K562 (cell line): ENCODE measurements around the gene KNCN. TPM values are rescaled to one million over a fixed set of nuclear protein-coding genes. Genes with fewer than 3 reads are reported as not detected.

ENCODE experiments used
- ATAC-seq: fragments of 200-7000 bp; cut with Tn5 transposase; 3 replicates; pipeline ENCODE4 v1.9.1; 2020; ENCODE audit warnings: moderate library complexity
- BruUV-seq: library from RNA; stranded (reverse); fragments of 400-500 nt; replicated peaks from 2 replicates; lab custom pipeline; 2021; lab: Mats Ljungman, UMichigan
- CTCF ChIA-PET: fragments of 300-600 bp; formaldehyde crosslinking; extraction: SDS; loops from one replicate; lab custom pipeline; 2021; ENCODE audit warnings: low intra/inter-chr PET ratio; lab: Yijun Ruan, JAX
- POLR2A ChIA-PET: fragments of 300-600, 350-650 bp; sonication (Branson Sonifier 250); formaldehyde crosslinking; extraction: SDS; loops from one replicate; lab custom pipeline; 2021; ENCODE audit warnings: antibody characterized with exemption, inconsistent platforms; lab: Yijun Ruan, JAX
- DNase-seq, 4 experiments: peaks; one replicate each; pipeline versions ENCODE4 v3.0.0 to v3.0.0-alpha.2; 2011 to 2018; ENCODE audit warnings: low spot score in 3 of 4, mixed read lengths in 3 of 4; ENCODE audit errors: extremely low read depth in 1 of 4
- FAIRE-seq: peaks from 2 replicates; lab custom pipeline; 2011; peaks lifted over from hg19 to GRCh38; lab: Jason Lieb, UNC
- H2AFZ ChIP-seq: 2 replicates; pipeline ENCODE4 v1.6.0; 2011; ENCODE audit warnings: low read depth, low read length, control low read depth, inconsistent platforms
- H3K27ac ChIP-seq: fragments of 200-600 bp; 3 replicates; pipeline ENCODE4 v1.8.0; 2011; ENCODE audit warnings: low read depth, mild to moderate bottlenecking, control low read depth, inconsistent platforms, low read length, moderate library complexity, mixed read lengths; ENCODE audit errors: extremely low read depth
- H3K27me3 ChIP-seq, 2 experiments: fragments of 300-600 bp in 1 of 2; 2 replicates in 1 of 2; 3 replicates in 1 of 2; pipeline versions ENCODE4 v1.6.0 to v1.8.0; 2011; ENCODE audit warnings: inconsistent platforms in 2 of 2, low read length in 2 of 2, mild to moderate bottlenecking in 1 of 2, mixed read lengths in 1 of 2, moderate library complexity in 1 of 2; ENCODE audit not compliant: control insufficient read depth in 2 of 2, insufficient read depth in 2 of 2
- H3K36me3 ChIP-seq: fragments of 300-600 bp; 3 replicates; pipeline ENCODE4 v1.8.0; 2011; ENCODE audit warnings: mild to moderate bottlenecking, low read length, inconsistent platforms; ENCODE audit not compliant: control insufficient read depth, insufficient read depth
- H3K4me1 ChIP-seq, 2 experiments: fragments of 200-600 bp in 1 of 2; replicated peaks in 1 of 2; 2 replicates in 1 of 2; 3 replicates in 1 of 2; pipeline versions ENCODE4 v1.5.1 to v1.8.0; 2011; ENCODE audit warnings: inconsistent platforms in 2 of 2, low read length in 2 of 2, mild to moderate bottlenecking in 1 of 2, mixed read lengths in 1 of 2, moderate library complexity in 1 of 2; ENCODE audit not compliant: control insufficient read depth in 2 of 2, insufficient read depth in 2 of 2
- H3K4me2 ChIP-seq: 2 replicates; pipeline ENCODE4 v1.6.1; 2011; ENCODE audit warnings: low read length, control low read depth, inconsistent platforms, mixed read lengths; ENCODE audit not compliant: insufficient read depth
- H3K4me3 ChIP-seq: fragments of 200-600 bp; sonication (generic), shearing (Covaris generic); 2 replicates; pipeline ENCODE4 v1.5.1; 2016; ENCODE audit warnings: control low read depth, inconsistent platforms
- H3K79me2 ChIP-seq: fragments of 200-600 bp; 3 replicates; pipeline ENCODE4 v1.8.0; 2011; ENCODE audit warnings: low read length, inconsistent platforms; ENCODE audit not compliant: control insufficient read depth, insufficient read depth
- H3K9ac ChIP-seq, 2 experiments: 2 replicates each; pipeline versions ENCODE4 v1.6.0 to v1.6.1; 2011; ENCODE audit warnings: low read depth in 2 of 2, low read length in 2 of 2, control low read depth in 1 of 2, inconsistent platforms in 1 of 2, mild to moderate bottlenecking in 1 of 2, mixed read lengths in 1 of 2; ENCODE audit not compliant: insufficient read depth in 1 of 2
- H3K9me1 ChIP-seq: one replicate; pipeline ENCODE4 v1.6.0; 2011; ENCODE audit warnings: inconsistent platforms, mild to moderate bottlenecking, low read length, moderate library complexity; ENCODE audit not compliant: control insufficient read depth, insufficient read depth
- H3K9me3 ChIP-seq: replicated peaks from 2 replicates; pipeline ENCODE4 v1.5.1; 2011; ENCODE audit warnings: low read depth, low read length, inconsistent platforms; ENCODE audit not compliant: control insufficient read depth, insufficient read depth
- H4K20me1 ChIP-seq: replicated peaks from 2 replicates; pipeline ENCODE4 v1.6.1; 2011; ENCODE audit warnings: low read length, inconsistent platforms, mixed read lengths; ENCODE audit not compliant: control insufficient read depth, insufficient read depth
- DNMT1 ChIP-seq: fragments of 450-650 bp; IDR thresholded peaks from 2 replicates; pipeline ENCODE4 v1.6.1; 2016; ENCODE audit warnings: antibody characterized with exemption, mild to moderate bottlenecking
- EP300 ChIP-seq: IDR thresholded peaks from 2 replicates; pipeline ENCODE4 v1.6.1; 2012; ENCODE audit warnings: low read length, improper control_type of control experiment
- NFYB ChIP-seq: IDR thresholded peaks from 2 replicates; pipeline ENCODE4 v1.6.1; 2011; ENCODE audit warnings: mild to moderate bottlenecking, moderate library complexity; ENCODE audit not compliant: insufficient read length; ENCODE audit errors: extremely low read depth
- PHF8 ChIP-seq: fragments of 200-600 bp; sonication (generic); IDR thresholded peaks from 2 replicates; pipeline ENCODE4 v1.6.1; 2012; ENCODE audit warnings: mixed run types, mild to moderate bottlenecking, inconsistent platforms, low read length, moderate library complexity, borderline replicate concordance
- RUNX1 ChIP-seq: sonication (generic); IDR thresholded peaks from 2 replicates; pipeline ENCODE4 v1.6.1; 2016; ENCODE audit warnings: antibody characterized with exemption, low read depth
- ZC3H4 ChIP-seq: sonication (generic); formaldehyde crosslinking; IDR thresholded peaks from 2 replicates; pipeline ENCODE4 v1.9.0; 2021; ENCODE audit warnings: missing genetic modification reagents, borderline replicate concordance
- ZNF444 ChIP-seq: fragments of 250-450 bp; sonication (Bioruptor Pico); IDR thresholded peaks from 2 replicates; pipeline ENCODE4 v1.4.0; 2020; ENCODE audit warnings: mild to moderate bottlenecking, moderate library complexity
- WGBS: fragments of 100-300 bp; shearing (Covaris generic); methylation state at CpG from one replicate; pipeline ENCODE4 v1.1.6; 2016; ENCODE audit warnings: low coverage, mixed read lengths; ENCODE audit not compliant: insufficient coverage; ENCODE audit errors: missing lambda C conversion rate; 5-methylcytosine and 5-hydroxymethylcytosine counted together
- in situ Hi-C: fragments of 300-500 bp; cut with MboI; formaldehyde crosslinking; loops from 4 replicates; pipeline ENCODE4 v1.15.0; 2018; ENCODE audit warnings: inconsistent platforms, mixed read lengths
- intact Hi-C: fragments of 100-400 bp; cut with micrococcal nuclease; formaldehyde crosslinking; loops from 2 replicates; pipeline ENCODE4 v1.14.2; 2022
- polyA plus RNA-seq, 8 experiments: library from polyadenylated mRNA; depleted of rRNA in 4 of 8; stranded (reverse) in 5 of 8; unstranded in 3 of 8; fragments of >200 nt; fragmentation: Nextera tagmentation in 2 of 8; fragmentation: Illumina TruSeq in 1 of 8; extraction: Ambion mirVana in 2 of 8; extraction: Trizol in 1 of 8; gene quantifications; 2 replicates each; pipeline versions ENCODE4 v1.2.1 to v1.2.3, GENCODE V29; 2011 to 2014; ENCODE audit warnings: inconsistent platforms in 1 of 8, missing spikeins in 1 of 8
- total RNA-seq, 7 experiments: library from RNA; depleted of rRNA in 6 of 7; stranded (reverse); fragments of >200 nt in 6 of 7; fragmentation: Illumina TruSeq in 2 of 7; extraction: Trizol in 2 of 7; gene quantifications; 2 replicates each; pipeline versions ENCODE4 v1.2.1 to v1.2.3, GENCODE V29; 2011 to 2021; ENCODE audit warnings: low replicate concordance in 1 of 7
- TF ChIP-seq, protein P1 (sequence below): fragments of 450-650 bp; formaldehyde crosslinking; IDR thresholded peaks from 2 replicates; pipeline ENCODE4 v1.4.0; 2022; ENCODE audit warnings: missing genetic modification characterization
- TF ChIP-seq, protein P2 (sequence below): IDR thresholded peaks from 3 replicates; pipeline ENCODE4 v1.6.1; 2011; ENCODE audit warnings: borderline replicate concordance, mild to moderate bottlenecking, moderate library complexity; ENCODE audit not compliant: insufficient read length; ENCODE audit errors: extremely low read depth

Gene KNCN
- total and polyA plus RNA-seq, 9 of the 15 experiments (the other 6 are each of a cell fraction or from before 2014, with no cell fraction given) = not detected

DNA sequence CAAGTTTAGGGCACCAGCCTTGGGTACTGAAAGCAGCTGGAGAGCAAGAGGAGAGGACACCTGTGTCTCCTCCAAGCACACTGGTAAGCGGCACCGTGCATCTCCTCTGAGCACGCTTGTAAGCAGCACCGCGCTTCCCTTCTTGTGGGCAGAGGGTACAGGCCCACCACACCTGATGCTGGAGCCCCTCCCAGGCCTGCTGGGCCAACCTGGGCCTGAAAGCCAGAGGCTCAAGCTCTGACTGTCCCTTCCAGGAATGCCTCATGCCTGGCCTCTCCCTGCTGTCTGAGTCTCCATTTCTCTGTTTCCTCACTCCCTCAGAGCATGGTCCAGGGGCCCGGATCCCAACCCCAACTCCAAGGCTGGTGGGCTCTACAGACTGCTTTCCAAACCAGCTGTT, 35.9 kb downstream of the KNCN start:
- no peak for FAIRE-seq
- peaks cover 42 to 70% of the 10 kb centered on the region in 2 experiments for H3K4me1 ChIP-seq
- TF ChIP-seq PHF8 (no peak), ZC3H4 (CRISPR knock-in tag) (no peak), DNMT1 (no peak), EP300 (no peak), RUNX1 (no peak), ZNF444 (CRISPR knock-in tag) (no peak), NFYB (no peak)
- TF ChIP-seq, protein P1, sequence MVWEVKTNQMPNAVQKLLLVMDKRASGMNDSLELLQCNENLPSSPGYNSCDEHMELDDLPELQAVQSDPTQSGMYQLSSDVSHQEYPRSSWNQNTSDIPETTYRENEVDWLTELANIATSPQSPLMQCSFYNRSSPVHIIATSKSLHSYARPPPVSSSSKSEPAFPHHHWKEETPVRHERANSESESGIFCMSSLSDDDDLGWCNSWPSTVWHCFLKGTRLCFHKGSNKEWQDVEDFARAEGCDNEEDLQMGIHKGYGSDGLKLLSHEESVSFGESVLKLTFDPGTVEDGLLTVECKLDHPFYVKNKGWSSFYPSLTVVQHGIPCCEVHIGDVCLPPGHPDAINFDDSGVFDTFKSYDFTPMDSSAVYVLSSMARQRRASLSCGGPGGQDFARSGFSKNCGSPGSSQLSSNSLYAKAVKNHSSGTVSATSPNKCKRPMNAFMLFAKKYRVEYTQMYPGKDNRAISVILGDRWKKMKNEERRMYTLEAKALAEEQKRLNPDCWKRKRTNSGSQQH (CRISPR knock-in tag) = no peak
- TF ChIP-seq, protein P2, sequence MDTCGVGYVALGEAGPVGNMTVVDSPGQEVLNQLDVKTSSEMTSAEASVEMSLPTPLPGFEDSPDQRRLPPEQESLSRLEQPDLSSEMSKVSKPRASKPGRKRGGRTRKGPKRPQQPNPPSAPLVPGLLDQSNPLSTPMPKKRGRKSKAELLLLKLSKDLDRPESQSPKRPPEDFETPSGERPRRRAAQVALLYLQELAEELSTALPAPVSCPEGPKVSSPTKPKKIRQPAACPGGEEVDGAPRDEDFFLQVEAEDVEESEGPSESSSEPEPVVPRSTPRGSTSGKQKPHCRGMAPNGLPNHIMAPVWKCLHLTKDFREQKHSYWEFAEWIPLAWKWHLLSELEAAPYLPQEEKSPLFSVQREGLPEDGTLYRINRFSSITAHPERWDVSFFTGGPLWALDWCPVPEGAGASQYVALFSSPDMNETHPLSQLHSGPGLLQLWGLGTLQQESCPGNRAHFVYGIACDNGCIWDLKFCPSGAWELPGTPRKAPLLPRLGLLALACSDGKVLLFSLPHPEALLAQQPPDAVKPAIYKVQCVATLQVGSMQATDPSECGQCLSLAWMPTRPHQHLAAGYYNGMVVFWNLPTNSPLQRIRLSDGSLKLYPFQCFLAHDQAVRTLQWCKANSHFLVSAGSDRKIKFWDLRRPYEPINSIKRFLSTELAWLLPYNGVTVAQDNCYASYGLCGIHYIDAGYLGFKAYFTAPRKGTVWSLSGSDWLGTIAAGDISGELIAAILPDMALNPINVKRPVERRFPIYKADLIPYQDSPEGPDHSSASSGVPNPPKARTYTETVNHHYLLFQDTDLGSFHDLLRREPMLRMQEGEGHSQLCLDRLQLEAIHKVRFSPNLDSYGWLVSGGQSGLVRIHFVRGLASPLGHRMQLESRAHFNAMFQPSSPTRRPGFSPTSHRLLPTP = no peak

More for the DNA sequence above, 35.9 kb downstream of the KNCN start:
- ChIA-PET POLR2A (interaction anchor here (0.6 to 2.1 kb wide), 4 partner anchors 8 to 224 kb away, joined by 3 to 5 read pairs (median 4); no protein-coding TSS in a partner anchor), CTCF (no interaction called here)
- H3K36me3 ChIP-seq = no peaks in the 10 kb centered on the region
- H4K20me1 ChIP-seq = no peaks in the 10 kb centered on the region
- no peaks in the 10 kb centered on the region for H3K9me3 ChIP-seq
- H3K9ac ChIP-seq = peak overlapping the region in 1 of 2 experiments; percentile 18; a peak in 2 of 4 replicates
- no peak for DNase-seq
- 85% methylated on average over 6 of the region's 6 CpGs for WGBS
- no peaks in the 10 kb centered on the region for H3K27me3 ChIP-seq
- no peak for ATAC-seq
- H2AFZ ChIP-seq = no peak overlapping the region
- BruUV-seq = no TSS peak
- no peak overlapping the region for H3K27ac ChIP-seq
- in situ Hi-C loops = no loop called here
- no peaks in the 10 kb centered on the region for H3K79me2 ChIP-seq
- H3K4me2 ChIP-seq = no peak overlapping the region
- peaks cover under 1% of the 10 kb centered on the region for H3K9me1 ChIP-seq
- no peak overlapping the region for H3K4me3 ChIP-seq
- intact Hi-C loops = no loop called here
